MCF 10A (cell line): ENCODE measurements around the gene RPL29. TPM values are rescaled to one million over a fixed set of nuclear protein-coding genes. Genes with fewer than 3 reads are reported as not detected.
"Not testable (repeated sequence)": the region's sequence is repeated elsewhere in the genome, so short reads cannot be mapped to it uniquely, and the experiment has no call there.

Source experiments
- BruUV-seq: library from RNA; stranded (reverse); fragments of 400-500 nt; replicated peaks from 2 replicates; lab custom pipeline; 2021; lab: Mats Ljungman, UMichigan
- CTCF ChIA-PET: fragments of 300-600 bp; sonication (Branson Sonifier 250); formaldehyde crosslinking; extraction: SDS; loops from one replicate; lab custom pipeline; 2021; ENCODE audit warnings: antibody characterized with exemption, inconsistent platforms; lab: Yijun Ruan, JAX
- POLR2A ChIA-PET: fragments of 300-600, 350-650 bp; sonication (Branson Sonifier 250); formaldehyde crosslinking; extraction: SDS; loops from one replicate; lab custom pipeline; 2020; ENCODE audit warnings: antibody characterized with exemption, inconsistent platforms; lab: Yijun Ruan, JAX
- DNase-seq: peaks from one replicate; pipeline ENCODE4 v3.0.0-alpha.2; 2018; ENCODE audit not compliant: unreplicated experiment
- H3K27ac Mint-ChIP-seq: one replicate; pipeline ENCODE4 v1.8.0; 2022; ENCODE audit warnings: mild to moderate bottlenecking, low read depth, mixed read lengths; ENCODE audit not compliant: unreplicated experiment
- H3K27me3 Mint-ChIP-seq: one replicate; pipeline ENCODE4 v1.8.0; 2022; ENCODE audit warnings: mixed read lengths; ENCODE audit not compliant: insufficient read depth, unreplicated experiment
- H3K36me3 Mint-ChIP-seq: one replicate; pipeline ENCODE4 v1.8.0; 2022; ENCODE audit warnings: mild to moderate bottlenecking, moderate library complexity, mixed read lengths; ENCODE audit not compliant: insufficient read depth, unreplicated experiment
- H3K4me1 Mint-ChIP-seq: one replicate; pipeline ENCODE4 v1.8.0; 2022; ENCODE audit warnings: mixed read lengths; ENCODE audit not compliant: insufficient read depth, unreplicated experiment
- H3K4me3 Mint-ChIP-seq: one replicate; pipeline ENCODE4 v1.8.0; 2022; ENCODE audit warnings: mild to moderate bottlenecking, moderate library complexity, mixed read lengths; ENCODE audit not compliant: unreplicated experiment
- H3K9me3 Mint-ChIP-seq: one replicate; pipeline ENCODE4 v1.8.0; 2022; ENCODE audit warnings: mixed read lengths; ENCODE audit not compliant: unreplicated experiment
- intact Hi-C: fragments of 100-400 bp; cut with micrococcal nuclease; formaldehyde crosslinking; loops from 2 replicates; pipeline ENCODE4 v1.14.1; 2022
- total RNA-seq: library from RNA; stranded (reverse); gene quantifications from 2 replicates; pipeline ENCODE4 v1.2.3, GENCODE V29; 2022
- TF ChIP-seq, protein P1 (sequence below): fragments of 200-600 bp; IDR thresholded peaks from one replicate; pipeline ENCODE4 v1.8.0; 2022; ENCODE audit warnings: antibody characterized with exemption, mild to moderate bottlenecking; ENCODE audit not compliant: unreplicated experiment

The RPL29 gene
- total RNA-seq, 1 experiment from 2014 or later, result 1,551 TPM

DNA sequence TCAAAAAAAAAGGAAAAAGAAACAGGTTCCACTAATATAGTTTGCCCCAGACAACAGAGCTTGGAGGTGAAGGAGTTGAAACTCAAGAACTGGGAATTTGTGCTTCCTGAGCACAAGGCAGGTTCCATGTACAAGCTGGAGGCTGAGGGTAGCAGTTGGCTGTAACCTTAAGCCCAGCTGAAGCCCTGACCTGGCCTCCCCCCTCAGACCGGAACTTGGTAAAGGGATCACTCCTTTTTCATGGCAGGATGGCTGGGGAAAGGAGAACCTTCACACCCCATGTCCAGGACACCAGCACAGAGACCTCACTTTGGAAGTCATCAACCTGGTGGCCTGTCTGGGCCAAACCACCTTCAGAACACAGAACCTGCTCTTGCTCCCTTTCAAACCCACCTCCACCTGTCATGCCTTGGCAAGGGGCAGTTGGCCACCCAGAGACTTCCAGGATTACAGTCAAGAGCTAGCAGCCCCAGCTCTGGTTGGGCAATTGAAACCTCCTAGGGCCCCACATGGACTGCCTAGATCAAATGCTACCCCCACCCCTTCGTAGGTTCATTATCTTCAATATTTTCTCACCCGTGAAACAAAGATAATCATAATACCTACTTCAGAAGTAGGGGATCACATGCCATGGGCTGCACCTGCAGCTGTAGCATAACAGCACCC, 3.5 kb downstream of the RPL29 start:
- TF ChIP-seq, protein P1, sequence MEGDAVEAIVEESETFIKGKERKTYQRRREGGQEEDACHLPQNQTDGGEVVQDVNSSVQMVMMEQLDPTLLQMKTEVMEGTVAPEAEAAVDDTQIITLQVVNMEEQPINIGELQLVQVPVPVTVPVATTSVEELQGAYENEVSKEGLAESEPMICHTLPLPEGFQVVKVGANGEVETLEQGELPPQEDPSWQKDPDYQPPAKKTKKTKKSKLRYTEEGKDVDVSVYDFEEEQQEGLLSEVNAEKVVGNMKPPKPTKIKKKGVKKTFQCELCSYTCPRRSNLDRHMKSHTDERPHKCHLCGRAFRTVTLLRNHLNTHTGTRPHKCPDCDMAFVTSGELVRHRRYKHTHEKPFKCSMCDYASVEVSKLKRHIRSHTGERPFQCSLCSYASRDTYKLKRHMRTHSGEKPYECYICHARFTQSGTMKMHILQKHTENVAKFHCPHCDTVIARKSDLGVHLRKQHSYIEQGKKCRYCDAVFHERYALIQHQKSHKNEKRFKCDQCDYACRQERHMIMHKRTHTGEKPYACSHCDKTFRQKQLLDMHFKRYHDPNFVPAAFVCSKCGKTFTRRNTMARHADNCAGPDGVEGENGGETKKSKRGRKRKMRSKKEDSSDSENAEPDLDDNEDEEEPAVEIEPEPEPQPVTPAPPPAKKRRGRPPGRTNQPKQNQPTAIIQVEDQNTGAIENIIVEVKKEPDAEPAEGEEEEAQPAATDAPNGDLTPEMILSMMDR, result no peak
- DNase-seq, result no peak
- BruUV-seq, result TSS peak; percentile 29
- CTCF ChIA-PET, result interaction anchor here (0.6 to 3.0 kb wide), 4 partner anchors 9 to 153 kb away, joined by 3 to 12 read pairs (median 4); partner anchors contain the start of gene ACY1
- no peaks in the 10 kb centered on the region for H3K27me3 Mint-ChIP-seq
- H3K36me3 Mint-ChIP-seq, result peaks cover 58% of the 10 kb centered on the region
- no peaks in the 10 kb centered on the region for H3K9me3 Mint-ChIP-seq
- H3K4me3 Mint-ChIP-seq, result no peak overlapping the region
- POLR2A ChIA-PET, result interaction anchor here (0.6 to 2.9 kb wide), 10 partner anchors 9 to 1670 kb away, joined by 3 to 30 read pairs (median 4); partner anchors contain the start of genes ABHD14A, ABHD14B, ACY1 and DCAF1
- intact Hi-C loops, result no loop called here
- H3K27ac Mint-ChIP-seq, result peak overlapping the region; percentile 35
- H3K4me1 Mint-ChIP-seq, result peaks cover 6% of the 10 kb centered on the region

DNA sequence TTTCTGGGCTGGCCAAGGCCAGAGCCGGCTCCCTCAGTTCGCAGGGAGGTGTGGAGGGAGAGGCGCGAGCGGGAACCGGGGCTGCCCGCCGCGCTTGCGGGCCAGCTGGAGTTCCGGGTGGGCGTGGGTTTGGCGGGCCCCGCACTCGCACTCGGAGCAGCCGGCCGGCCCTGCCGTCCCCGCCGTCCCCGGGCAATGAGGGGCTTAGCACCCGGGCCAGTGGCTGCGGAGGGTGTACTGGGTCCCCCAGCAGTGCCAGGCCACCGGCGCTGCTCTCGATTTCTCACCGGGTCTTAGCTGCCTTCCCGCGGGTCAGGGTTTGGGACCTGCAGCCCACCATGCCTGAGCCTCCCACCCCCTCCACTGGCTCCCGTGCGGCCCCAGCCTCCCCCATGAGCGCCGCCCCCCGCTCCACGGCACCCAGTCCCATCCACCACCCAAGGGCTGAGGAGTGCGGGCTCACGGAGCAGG, 5.2 kb downstream of the RPL29 start:
- H3K27me3 Mint-ChIP-seq, intact Hi-C loops, H3K27ac Mint-ChIP-seq, H3K4me3 Mint-ChIP-seq, H3K9me3 Mint-ChIP-seq, H3K4me1 Mint-ChIP-seq, BruUV-seq, DNase-seq: not testable (repeated sequence)
- peaks cover 52% of the 10 kb centered on the region for H3K36me3 Mint-ChIP-seq
- ChIA-PET CTCF (interaction anchor here (0.9 to 3.0 kb wide), 2 partner anchors 7 to 18 kb away, joined by 3 to 12 read pairs; partner anchors contain the start of gene ACY1), POLR2A (interaction anchor here (0.6 to 2.9 kb wide), 4 partner anchors 8 to 67 kb away, joined by 3 to 30 read pairs (median 6); partner anchors contain the start of gene ACY1)

DNA sequence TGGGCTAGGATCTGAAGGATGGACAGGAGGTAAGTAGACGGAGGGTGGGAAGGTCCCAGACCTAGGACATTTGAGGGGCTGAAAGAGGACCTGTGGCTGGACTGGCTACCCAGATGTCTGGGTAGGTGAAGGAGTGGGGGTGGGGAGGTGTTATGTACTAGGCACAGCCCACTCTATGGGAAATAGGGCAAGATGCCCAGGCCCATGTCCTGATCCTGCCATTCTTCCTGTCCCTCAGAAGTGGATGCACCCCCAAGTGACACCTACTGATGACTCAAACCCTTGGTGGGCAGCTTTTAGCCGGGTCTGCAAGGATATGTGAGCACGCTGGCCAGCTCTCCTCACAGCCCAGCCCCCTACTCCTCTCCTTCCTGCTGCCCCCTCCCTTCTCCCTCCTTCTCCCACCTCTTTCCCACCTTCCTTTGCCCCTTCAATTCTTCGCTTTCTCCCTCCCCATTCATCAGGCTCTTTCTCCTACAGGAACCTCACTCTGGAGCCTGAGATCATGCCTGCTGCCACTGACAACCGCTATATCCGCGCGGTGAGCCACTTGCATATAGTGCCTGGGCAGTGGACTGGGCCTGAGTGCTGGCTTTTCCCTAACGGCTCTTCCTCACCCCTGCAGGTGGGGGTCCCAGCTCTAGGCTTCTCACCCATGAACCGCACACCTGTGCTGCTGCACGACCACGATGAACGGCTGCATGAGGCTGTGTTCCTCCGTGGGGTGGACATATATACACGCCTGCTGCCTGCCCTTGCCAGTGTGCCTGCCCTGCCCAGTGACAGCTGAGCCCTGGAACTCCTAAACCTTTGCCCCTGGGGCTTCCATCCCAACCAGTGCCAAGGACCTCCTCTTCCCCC, 7.2 kb downstream of the RPL29 start:
- Mint-ChIP-seq H3K9me3 (no peaks in the 10 kb centered on the region), H3K36me3 (peaks cover 32% of the 10 kb centered on the region), H3K27me3 (no peaks in the 10 kb centered on the region), H3K27ac (peak overlapping the region; percentile 47), H3K4me3 (no peak overlapping the region), H3K4me1 (peaks cover 20% of the 10 kb centered on the region)
- intact Hi-C loops, result no loop called here
- no TSS peak for BruUV-seq
- TF ChIP-seq, protein P1, result no peak
- ChIA-PET CTCF (interaction anchor here (0.8 kb wide), 2 partner anchors 13 to 46 kb away, joined by 3 to 4 read pairs; no protein-coding TSS in a partner anchor), POLR2A (no interaction called here)
- no peak for DNase-seq

DNA sequence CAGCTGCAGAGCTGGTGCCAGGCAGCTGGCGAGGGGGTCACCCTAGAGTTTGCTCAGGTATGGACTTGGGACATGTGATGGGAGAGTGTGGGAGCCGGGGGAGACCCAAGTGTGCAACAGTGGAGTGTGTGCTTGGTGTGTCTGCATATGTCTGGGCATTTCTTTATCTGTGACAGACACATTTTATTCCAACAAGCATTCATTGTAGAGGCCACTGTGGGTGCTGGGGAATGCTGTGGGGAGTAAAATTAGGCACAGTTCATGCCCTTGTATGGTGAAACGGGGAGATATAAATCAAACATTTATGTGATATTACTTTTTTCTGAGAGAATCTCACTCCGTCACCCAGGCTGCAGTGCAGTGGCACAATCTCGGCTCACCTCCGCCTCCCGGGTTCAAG, 8.1 kb downstream of the RPL29 start:
- BruUV-seq, result no TSS peak
- Mint-ChIP-seq H3K27me3 (no peaks in the 10 kb centered on the region), H3K36me3 (peaks cover 22% of the 10 kb centered on the region), H3K27ac (no peak overlapping the region), H3K4me3 (no peak overlapping the region), H3K9me3 (no peaks in the 10 kb centered on the region), H3K4me1 (peaks cover 27% of the 10 kb centered on the region)
- CTCF ChIA-PET, result interaction anchor here (0.6 to 1.9 kb wide), 3 partner anchors 8 to 49 kb away, joined by 3 to 5 read pairs (median 4); partner anchors contain the start of gene RPL29
- POLR2A ChIA-PET, result interaction anchor here (2.1 kb wide), 1 partner anchor 8 kb away, joined by 7 read pairs; the partner anchor contains the start of gene RPL29
- no peak for DNase-seq
- intact Hi-C loops, result no loop called here
- TF ChIP-seq, protein P1, result no peak
